Gastroesophageal sphincter (tissue), 4 donors: ENCODE measurements around the gene GBP2. TPM values are rescaled to one million over a fixed set of nuclear protein-coding genes. Genes with fewer than 3 reads are reported as not detected.

Experiments
- ATAC-seq: fragments of 150-250 bp; one replicate; pipeline ENCODE4 v1.9.1; 2016; ENCODE audit warnings: mild to moderate bottlenecking, moderate library complexity
- H3K27ac ChIP-seq, 4 donors: fragments of 200-600 bp; sonication (generic) in 3 of 4; 1 replicate in 3 of 4; 2 replicates in 1 of 4; pipeline ENCODE4 v1.5.1; 2016 to 2019
- H3K27me3 ChIP-seq: fragments of 200-600 bp; sonication (generic); one replicate; pipeline ENCODE4 v1.5.1; 2019
- H3K36me3 ChIP-seq, 2 donors: fragments of 200-600 bp; sonication (generic); one replicate each; pipeline ENCODE4 v1.5.1; 2019; ENCODE audit warnings: control low read depth in 1 of 2
- H3K4me1 ChIP-seq, 3 donors: fragments of 200-600 bp; sonication (generic); 1 replicate in 2 of 3; 2 replicates in 1 of 3; pipeline ENCODE4 v1.5.1; 2016 to 2019; ENCODE audit warnings: control low read depth in 2 of 3
- H3K4me3 ChIP-seq, 2 donors: fragments of 200-600 bp; sonication (generic); one replicate each; pipeline ENCODE4 v1.5.1; 2019; ENCODE audit warnings: mild to moderate bottlenecking in 1 of 2, moderate library complexity in 1 of 2
- H3K9me3 ChIP-seq, 3 donors: fragments of 200-600 bp; sonication (generic); one replicate each; pipeline ENCODE4 v1.5.1; 2017 to 2019; ENCODE audit warnings: control low read depth in 2 of 3
- CTCF ChIP-seq, 4 experiments: fragments of 200-600 bp in 2 of 4; fragments of 450-650 bp in 2 of 4; sonication (generic) in 1 of 4; IDR thresholded peaks; one replicate each; pipeline ENCODE4 v1.5.1; 2017 to 2019; ENCODE audit warnings: antibody characterized with exemption in 4 of 4, mild to moderate bottlenecking in 2 of 4, moderate library complexity in 2 of 4
- EP300 ChIP-seq: sonication (generic); formaldehyde crosslinking; IDR thresholded peaks from one replicate; pipeline ENCODE4 v1.6.1; 2017; ENCODE audit warnings: antibody characterized with exemption, mild to moderate bottlenecking
- POLR2A ChIP-seq, 2 donors: fragments of 450-650 bp; IDR thresholded peaks; one replicate each; pipeline ENCODE4 v1.6.1; 2017; ENCODE audit warnings: antibody characterized with exemption in 2 of 2, mild to moderate bottlenecking in 2 of 2, moderate library complexity in 1 of 2
- POLR2AphosphoS5 ChIP-seq: sonication (generic); formaldehyde crosslinking; IDR thresholded peaks from one replicate; pipeline ENCODE4 v1.6.1; 2017; ENCODE audit warnings: antibody characterized with exemption
- WGBS, 2 donors: methylation state at CpG; one replicate each; pipeline ENCODE4 v1.1.5; 2018; ENCODE audit warnings: low coverage in 1 of 2; 5-methylcytosine and 5-hydroxymethylcytosine counted together
- total RNA-seq, 4 donors: library from RNA; depleted of rRNA; stranded (reverse); fragments of >200 nt; gene quantifications; one replicate each; pipeline ENCODE4 v1.1.0, GENCODE V29; 2016

GBP2 gene
- total RNA-seq, 4 donors from 2014 or later: 147 to 172 (median 167) TPM

GRCh38 chr1:89165811-89166210, 39.9 kb upstream of the GBP2 start:
- no peaks in the 10 kb centered on the region for H3K36me3 ChIP-seq
- H3K4me3 ChIP-seq: no peak overlapping the region
- no peak for ATAC-seq
- H3K9me3 ChIP-seq: peaks cover 0 to 9% (median 0%) of the 10 kb centered on the region in 3 donors
- H3K4me1 ChIP-seq: no peaks in the 10 kb centered on the region
- TF ChIP-seq EP300 (no peak), POLR2AphosphoS5 (no peak), POLR2A (IDR thresholded peaks at IDR 0.05) (no peak), CTCF (IDR thresholded peaks at IDR 0.05) (no peak)
- H3K27me3 ChIP-seq: no peaks in the 10 kb centered on the region
- H3K27ac ChIP-seq: no peak overlapping the region
- WGBS, 2 donors: 93 to 97% methylated on average over 5 of the region's 5 CpGs

- TF ChIP-seq EP300: no peak
- no peak for TF ChIP-seq CTCF (IDR thresholded peaks at IDR 0.05)
- Histone ChIP-seq H3K4me1 (peaks cover 0 to 9% (median 0%) of the 10 kb centered on the region in 3 donors), H3K27ac (no peak overlapping the region), H3K9me3 (no peaks in the 10 kb centered on the region), H3K4me3 (no peak overlapping the region), H3K27me3 (no peaks in the 10 kb centered on the region), H3K36me3 (no peaks in the 10 kb centered on the region)
- ATAC-seq: no peak
- WGBS, 2 donors: 45 to 64% methylated on average over 1 of the region's 1 CpG
These were observed 25.1 kb upstream of the GBP2 start for GRCh38 chr1:89151047-89151446.

- WGBS, 2 donors: 83 to 88% methylated on average over 2 to 3 of the region's 3 CpGs
- no peaks in the 10 kb centered on the region for H3K9me3 ChIP-seq
- no peaks in the 10 kb centered on the region for H3K36me3 ChIP-seq
- no peak for ATAC-seq
- no peak overlapping the region for H3K4me3 ChIP-seq
- H3K4me1 ChIP-seq: peaks cover 0 to 9% (median 0%) of the 10 kb centered on the region in 3 donors
- no peaks in the 10 kb centered on the region for H3K27me3 ChIP-seq
- no peak for TF ChIP-seq POLR2AphosphoS5
- no peak for TF ChIP-seq EP300
- no peak for TF ChIP-seq CTCF (IDR thresholded peaks at IDR 0.05)
- TF ChIP-seq POLR2A (IDR thresholded peaks at IDR 0.05): no peak
- no peak overlapping the region for H3K27ac ChIP-seq
These were observed 24.1 kb upstream of the GBP2 start for GRCh38 chr1:89149976-89150375.

GRCh38 chr1:89149229-89149628, 23.3 kb upstream of the GBP2 start:
- TF ChIP-seq POLR2A (IDR thresholded peaks at IDR 0.05) (no peak), CTCF (IDR thresholded peaks at IDR 0.05) (peak in 3 of 4 experiments; percentile 12 to 50 (median 31)), EP300 (no peak)
- no peaks in the 10 kb centered on the region for H3K9me3 ChIP-seq
- WGBS, 2 donors: 0 to 36% methylated on average over 1 to 3 of the region's 3 CpGs
- no peaks in the 10 kb centered on the region for H3K36me3 ChIP-seq
- H3K27me3 ChIP-seq: no peaks in the 10 kb centered on the region
- peaks cover 0 to 9% (median 0%) of the 10 kb centered on the region in 3 donors for H3K4me1 ChIP-seq
- H3K27ac ChIP-seq: no peak overlapping the region
- H3K4me3 ChIP-seq: no peak overlapping the region
- ATAC-seq: peak; percentile 61

- no peak overlapping the region for H3K27ac ChIP-seq
- 28 to 77% methylated on average over 2 to 3 of the region's 3 CpGs for WGBS, 2 donors
- ATAC-seq: peak; percentile 34
- H3K36me3 ChIP-seq: no peaks in the 10 kb centered on the region
- H3K4me1 ChIP-seq: peaks cover 0 to 9% (median 0%) of the 10 kb centered on the region in 3 donors
- H3K27me3 ChIP-seq: no peaks in the 10 kb centered on the region
- no peaks in the 10 kb centered on the region for H3K9me3 ChIP-seq
- no peak overlapping the region for H3K4me3 ChIP-seq
- no peak for TF ChIP-seq CTCF (IDR thresholded peaks at IDR 0.05)
- TF ChIP-seq EP300: no peak
- TF ChIP-seq POLR2AphosphoS5: no peak
- no peak for TF ChIP-seq POLR2A (IDR thresholded peaks at IDR 0.05)
These were observed 22.1 kb upstream of the GBP2 start for GRCh38 chr1:89147678-89148658.
